A673 (cell line): ENCODE data around the gene MX2. TPM values are rescaled to one million over a fixed set of nuclear protein-coding genes. Genes with fewer than 3 reads are reported as not detected.

Experiments used
- BruUV-seq: library from RNA; stranded (reverse); fragments of 400-500 nt; replicated peaks from 2 replicates; lab custom pipeline; 2021; lab: Mats Ljungman, UMichigan
- CTCF ChIA-PET: fragments of 300-600 bp; sonication (Branson Sonifier 250); formaldehyde crosslinking; loops from one replicate; lab custom pipeline; 2022; ENCODE audit warnings: antibody characterized with exemption; lab: Charles Lee
- POLR2A ChIA-PET: fragments of 300-600 bp; sonication (Branson Sonifier 250); formaldehyde crosslinking; loops from one replicate; lab custom pipeline; 2022; ENCODE audit warnings: antibody characterized with exemption; ENCODE audit not compliant: low non-redundant PET; lab: Charles Lee
- DNase-seq: peaks from one replicate; pipeline ENCODE4 v3.0.0-alpha.2; 2015; ENCODE audit warnings: low spot score
- H3K27ac ChIP-seq: fragments of 200-600 bp; sonication (generic); 2 replicates; pipeline ENCODE4 v1.5.1; 2016; ENCODE audit warnings: mixed run types, low read depth, mild to moderate bottlenecking, mixed read lengths, antibody characterized with exemption, low read length; ENCODE audit not compliant: poor library complexity, severe bottlenecking
- H3K27me3 ChIP-seq: fragments of 200-600 bp; sonication (generic); replicated peaks from 2 replicates; pipeline ENCODE4 v1.6.1; 2017; ENCODE audit warnings: mixed run types, low read depth, mild to moderate bottlenecking, mixed read lengths, antibody characterized with exemption, low read length; ENCODE audit not compliant: insufficient read depth, poor library complexity
- H3K36me3 ChIP-seq: fragments of 200-600 bp; sonication (generic); 2 replicates; pipeline ENCODE4 v1.6.1; 2016; ENCODE audit warnings: mixed run types, mild to moderate bottlenecking, mixed read lengths, antibody characterized with exemption, low read length; ENCODE audit not compliant: insufficient read depth, poor library complexity, severe bottlenecking
- H3K4me1 ChIP-seq: fragments of 200-600 bp; sonication (generic); 2 replicates; pipeline ENCODE4 v1.6.1; 2017; ENCODE audit warnings: mixed run types, mild to moderate bottlenecking, mixed read lengths, antibody characterized with exemption, low read length; ENCODE audit not compliant: insufficient read depth, poor library complexity, severe bottlenecking
- H3K4me3 ChIP-seq: fragments of 200-600 bp; sonication (generic); 2 replicates; pipeline ENCODE4 v1.5.1; 2016; ENCODE audit warnings: low read depth, mixed run types, mild to moderate bottlenecking, mixed read lengths, low read length; ENCODE audit not compliant: poor library complexity, severe bottlenecking
- H3K9me3 ChIP-seq: fragments of 200-600 bp; sonication (generic); 2 replicates; pipeline ENCODE4 v1.6.1; 2016; ENCODE audit warnings: mixed run types, low read depth, mild to moderate bottlenecking, mixed read lengths, antibody characterized with exemption, low read length; ENCODE audit not compliant: poor library complexity, severe bottlenecking
- CTCF ChIP-seq: fragments of 300-800, 200-600 bp; sonication (generic); conservative IDR thresholded peaks from 2 replicates; pipeline ENCODE4 v1.5.1; 2017; ENCODE audit warnings: low read depth, mild to moderate bottlenecking, antibody characterized with exemption, low read length, moderate library complexity, mixed read lengths
- EZH2 ChIP-seq: fragments of 200-600 bp; sonication (generic); IDR thresholded peaks from 2 replicates; pipeline ENCODE4 v1.6.1; 2017; ENCODE audit warnings: borderline replicate concordance, low read depth, mild to moderate bottlenecking, mixed read lengths, antibody characterized with exemption, low read length; ENCODE audit not compliant: poor library complexity, severe bottlenecking
- intact Hi-C: fragments of 100-400 bp; cut with micrococcal nuclease; formaldehyde crosslinking; loops from one replicate; pipeline ENCODE4 v1.10.0; 2022; ENCODE audit not compliant: unreplicated experiment
- total RNA-seq: library from RNA; stranded (reverse); gene quantifications from 2 replicates; pipeline ENCODE4 v1.2.3, GENCODE V29; 2021

The MX2 gene
- total RNA-seq, 1 experiment from 2014 or later, result not detected

GRCh38 chr21:41438425-41439113 lies 76.7 kb downstream of the MX2 start:
- ChIA-PET POLR2A (no interaction called here), CTCF (no interaction called here)
- Histone ChIP-seq H3K4me1 (no peaks in the 10 kb centered on the region), H3K36me3 (no peaks in the 10 kb centered on the region), H3K27ac (no peak overlapping the region), H3K27me3 (no peaks in the 10 kb centered on the region), H3K4me3 (no peak overlapping the region), H3K9me3 (peaks cover 7% of the 10 kb centered on the region)
- no peak for TF ChIP-seq EZH2
- TF ChIP-seq CTCF, result no peak
- intact Hi-C loops, result no loop called here
- no peak for DNase-seq
- BruUV-seq, result no TSS peak

GRCh38 chr21:41439248-41439647 lies 77.4 kb downstream of the MX2 start:
- H3K27me3 ChIP-seq, result no peaks in the 10 kb centered on the region
- ChIA-PET CTCF (interaction anchor here (0.6 kb wide), 1 partner anchor 27 kb away, joined by 3 read pairs; no protein-coding TSS in a partner anchor), POLR2A (no interaction called here)
- no peak overlapping the region for H3K4me3 ChIP-seq
- intact Hi-C loops, result no loop called here
- DNase-seq, result no peak
- BruUV-seq, result no TSS peak
- no peaks in the 10 kb centered on the region for H3K4me1 ChIP-seq
- H3K9me3 ChIP-seq, result peaks cover 7% of the 10 kb centered on the region
- H3K27ac ChIP-seq, result no peak overlapping the region
- no peaks in the 10 kb centered on the region for H3K36me3 ChIP-seq
- no peak for TF ChIP-seq EZH2
- no peak for TF ChIP-seq CTCF

- Histone ChIP-seq H3K27ac (no peak overlapping the region), H3K4me1 (no peaks in the 10 kb centered on the region), H3K4me3 (no peak overlapping the region), H3K27me3 (no peaks in the 10 kb centered on the region), H3K9me3 (no peaks in the 10 kb centered on the region), H3K36me3 (no peaks in the 10 kb centered on the region)
- intact Hi-C loops, result no loop called here
- TF ChIP-seq CTCF, result no peak
- no peak for TF ChIP-seq EZH2
- ChIA-PET CTCF (no interaction called here), POLR2A (no interaction called here)
- no TSS peak for BruUV-seq
- no peak for DNase-seq
Measured at GRCh38 chr21:41441546-41441945, 79.7 kb downstream of the MX2 start.
